NCI-H460 (cell line): Measurements from ENCODE around the gene PCDHB1. TPM values are rescaled to one million over a fixed set of nuclear protein-coding genes. Genes with fewer than 3 reads are reported as not detected.

Experiments
- DNase-seq: peaks from one replicate; pipeline ENCODE4 v3.0.0-alpha.2; 2016; ENCODE audit warnings: low read depth; ENCODE audit errors: extremely low read depth
- polyA plus RNA-seq: library from polyadenylated mRNA; depleted of rRNA; stranded (reverse); fragments of >200 nt; gene quantifications from 2 replicates; pipeline ENCODE4 v1.2.3, GENCODE V29; 2014; cell fraction: nucleus; rRNA removed
- total RNA-seq: library from RNA; depleted of rRNA; stranded (reverse); fragments of >200 nt; shearing (Covaris generic); gene quantifications from 2 replicates; pipeline ENCODE4 v1.2.3, GENCODE V29; 2014; rRNA removed

Gene PCDHB1
- total RNA-seq = 0.03 TPM in 1 of 2 replicates, not detected in the other
- polyA plus RNA-seq = not detected in 2 replicates

GRCh38 chr5:141050622-141051520 is at the start of gene PCDHB1:
Gene PCDHB1, plus strand, starts transcription at chr5:141051374. Its CDS starts 97 bp downstream, at chr5:141051471.
- no peak for DNase-seq

- DNase-seq = no peak
Measured at GRCh38 chr5:141001446-141001843, 49.7 kb upstream of the PCDHB1 start.

- DNase-seq = no peak
Measured at GRCh38 chr5:141001844-141002604, 49.1 kb upstream of the PCDHB1 start.

GRCh38 chr5:141002605-141002965 is 48.6 kb upstream of the PCDHB1 start:
- no peak for DNase-seq

- DNase-seq = no peak
Measured at GRCh38 chr5:141003031-141003430, 48.1 kb upstream of the PCDHB1 start.

- no peak for DNase-seq
Measured at GRCh38 chr5:141003791-141004611, 47.2 kb upstream of the PCDHB1 start.

- no peak for DNase-seq
Measured at GRCh38 chr5:141007791-141008190, 43.4 kb upstream of the PCDHB1 start.

GRCh38 chr5:141010047-141010793 is 41.0 kb upstream of the PCDHB1 start:
- no peak for DNase-seq

GRCh38 chr5:141017943-141018342 is 33.2 kb upstream of the PCDHB1 start:
- DNase-seq = no peak

GRCh38 chr5:141022384-141022783 is 28.8 kb upstream of the PCDHB1 start:
- DNase-seq = no peak

- no peak for DNase-seq
Measured at GRCh38 chr5:141031006-141031405, 20.2 kb upstream of the PCDHB1 start.

- no peak for DNase-seq
Measured at GRCh38 chr5:141032626-141033025, 18.5 kb upstream of the PCDHB1 start.

GRCh38 chr5:141039061-141039460 is 12.1 kb upstream of the PCDHB1 start:
- no peak for DNase-seq

- no peak for DNase-seq
Measured at GRCh38 chr5:141039517-141039916, 11.7 kb upstream of the PCDHB1 start.

GRCh38 chr5:141040093-141040770 is 10.9 kb upstream of the PCDHB1 start:
- DNase-seq = peak; percentile 56

GRCh38 chr5:141040771-141041426 is 10.3 kb upstream of the PCDHB1 start:
- peak; percentile 98 for DNase-seq

- DNase-seq = no peak
Measured at GRCh38 chr5:141041427-141041785, 9.8 kb upstream of the PCDHB1 start.

GRCh38 chr5:141042555-141042954 is 8.6 kb upstream of the PCDHB1 start:
- no peak for DNase-seq

- no peak for DNase-seq
Measured at GRCh38 chr5:141051521-141051866, 320 bp downstream of the PCDHB1 start.
